Measurements from ENCODE around the gene PROM1.

- TF ChIP-seq JUND (IDR thresholded peaks at IDR 0.05) (no peak), RAD21 (IDR thresholded peaks at IDR 0.05; ENCODE audit: low read depth) (no peak), CTCF (IDR thresholded peaks at IDR 0.05 in 2 of 3, conservative IDR thresholded peaks at IDR 0.05 in 1 of 3; ENCODE audit: borderline replicate concordance in 1 of 3, insufficient read depth in 1 of 3, low read depth in 2 of 3, low read length in 2 of 3) (no peak), TCF7L2 (IDR thresholded peaks at IDR 0.05; ENCODE audit: borderline replicate concordance, extremely low read depth, insufficient read depth, insufficient read length) (no peak)
Observed at GRCh38 chr4:16102356-16102755, 18.5 kb upstream of the PROM1 start.

All from HCT116 (cell line).